ENCODE measurements around the gene PPY. TPM values are rescaled to one million over a fixed set of nuclear protein-coding genes. Genes with fewer than 3 reads are reported as not detected.

PPY gene
- total and polyA plus RNA-seq, 7 donors = not detected

GRCh38 chr17:43917016-43917347 is 25.3 kb downstream of the PPY start:
- intact Hi-C loops (cut with DNase I) = no loop called here
- peaks cover 0 to 34% (median 2%) of the 10 kb centered on the region in 3 donors for H3K27me3 ChIP-seq (ENCODE audit: insufficient read depth in 3 of 3, low read length in 2 of 3)
- no peaks in the 10 kb centered on the region for H3K9me3 ChIP-seq
- no peaks in the 10 kb centered on the region for H3K36me3 ChIP-seq (ENCODE audit: insufficient read depth in 1 of 2, low read depth in 1 of 2)
- 71 to 75% (median 75%) methylated on average over 8 of the region's 8 CpGs for WGBS, 3 donors
- DNase-seq (peak in 1 of 2 donors; percentile 0), ATAC-seq (no peak)
- TF ChIP-seq, protein P1, sequence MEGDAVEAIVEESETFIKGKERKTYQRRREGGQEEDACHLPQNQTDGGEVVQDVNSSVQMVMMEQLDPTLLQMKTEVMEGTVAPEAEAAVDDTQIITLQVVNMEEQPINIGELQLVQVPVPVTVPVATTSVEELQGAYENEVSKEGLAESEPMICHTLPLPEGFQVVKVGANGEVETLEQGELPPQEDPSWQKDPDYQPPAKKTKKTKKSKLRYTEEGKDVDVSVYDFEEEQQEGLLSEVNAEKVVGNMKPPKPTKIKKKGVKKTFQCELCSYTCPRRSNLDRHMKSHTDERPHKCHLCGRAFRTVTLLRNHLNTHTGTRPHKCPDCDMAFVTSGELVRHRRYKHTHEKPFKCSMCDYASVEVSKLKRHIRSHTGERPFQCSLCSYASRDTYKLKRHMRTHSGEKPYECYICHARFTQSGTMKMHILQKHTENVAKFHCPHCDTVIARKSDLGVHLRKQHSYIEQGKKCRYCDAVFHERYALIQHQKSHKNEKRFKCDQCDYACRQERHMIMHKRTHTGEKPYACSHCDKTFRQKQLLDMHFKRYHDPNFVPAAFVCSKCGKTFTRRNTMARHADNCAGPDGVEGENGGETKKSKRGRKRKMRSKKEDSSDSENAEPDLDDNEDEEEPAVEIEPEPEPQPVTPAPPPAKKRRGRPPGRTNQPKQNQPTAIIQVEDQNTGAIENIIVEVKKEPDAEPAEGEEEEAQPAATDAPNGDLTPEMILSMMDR (IDR thresholded peaks at IDR 0.05) = no peak
- H3K27ac ChIP-seq = no peak overlapping the region
- no peaks in the 10 kb centered on the region for H3K4me1 ChIP-seq
- H3K4me3 ChIP-seq = peak overlapping the region; percentile 44

DNA sequence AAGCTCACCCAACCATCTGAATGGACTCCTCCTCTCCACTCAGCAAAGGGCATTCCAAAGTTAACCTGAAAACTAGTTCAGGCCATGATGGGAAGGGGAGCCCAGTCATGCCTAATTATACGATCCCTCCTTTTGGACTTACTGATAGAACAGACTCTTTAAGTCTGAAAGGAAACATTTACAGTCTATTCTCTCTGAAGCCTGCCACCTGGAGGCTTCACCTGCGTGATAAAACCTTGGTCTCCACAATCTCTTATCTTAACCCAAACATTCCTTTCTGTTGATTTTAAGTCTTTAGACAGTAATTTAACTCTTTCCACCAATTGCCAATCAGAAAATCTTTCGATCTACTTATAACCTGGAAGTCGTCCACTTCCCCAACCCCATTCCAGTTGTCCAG is 25.9 kb downstream of the PPY start:
- H3K4me1 ChIP-seq = no peaks in the 10 kb centered on the region
- intact Hi-C loops (cut with DNase I) = no loop called here
- TF ChIP-seq, protein P1 (IDR thresholded peaks at IDR 0.05) = no peak
- H3K9me3 ChIP-seq = no peaks in the 10 kb centered on the region
- ATAC-seq (no peak), DNase-seq (no peak)
- no peak overlapping the region for H3K4me3 ChIP-seq
- no peak overlapping the region for H3K27ac ChIP-seq
- H3K27me3 ChIP-seq (ENCODE audit: insufficient read depth in 3 of 3, low read length in 2 of 3) = peaks cover 0 to 34% (median 2%) of the 10 kb centered on the region in 3 donors
- WGBS, 3 donors = 75 to 82% (median 77%) methylated on average over 4 of the region's 4 CpGs
- H3K36me3 ChIP-seq (ENCODE audit: insufficient read depth in 1 of 2, low read depth in 1 of 2) = no peaks in the 10 kb centered on the region

DNA sequence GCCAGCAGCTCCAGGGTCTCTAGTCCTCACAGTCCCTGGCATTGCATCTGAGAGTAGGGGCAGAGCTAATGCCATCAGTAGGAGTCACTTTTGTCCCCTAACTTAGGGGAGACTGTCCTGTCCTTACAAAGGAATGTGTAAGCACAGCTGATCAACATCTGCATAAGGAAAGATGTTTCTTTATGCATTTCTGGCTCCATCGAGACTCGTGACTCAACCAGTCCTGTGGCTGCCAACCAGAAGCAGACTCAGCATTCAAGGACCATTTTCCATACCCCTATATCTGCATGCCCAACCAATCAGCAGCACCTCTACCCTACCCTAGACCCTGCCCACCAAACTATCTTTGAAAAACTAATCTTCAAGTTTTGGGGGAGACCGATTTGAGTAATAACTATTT is 26.7 kb downstream of the PPY start:
- no peaks in the 10 kb centered on the region for H3K4me1 ChIP-seq
- ATAC-seq (no peak), DNase-seq (no peak)
- WGBS, 3 donors = 65 to 72% (median 69%) methylated on average over 3 of the region's 3 CpGs
- H3K9me3 ChIP-seq = no peaks in the 10 kb centered on the region
- no peak overlapping the region for H3K4me3 ChIP-seq
- peaks cover 0 to 34% (median 2%) of the 10 kb centered on the region in 3 donors for H3K27me3 ChIP-seq (ENCODE audit: insufficient read depth in 3 of 3, low read length in 2 of 3)
- TF ChIP-seq, protein P1 (IDR thresholded peaks at IDR 0.05) = no peak
- H3K27ac ChIP-seq = no peak overlapping the region
- intact Hi-C loops (cut with DNase I) = no loop called here
- no peaks in the 10 kb centered on the region for H3K36me3 ChIP-seq (ENCODE audit: insufficient read depth in 1 of 2, low read depth in 1 of 2)

DNA sequence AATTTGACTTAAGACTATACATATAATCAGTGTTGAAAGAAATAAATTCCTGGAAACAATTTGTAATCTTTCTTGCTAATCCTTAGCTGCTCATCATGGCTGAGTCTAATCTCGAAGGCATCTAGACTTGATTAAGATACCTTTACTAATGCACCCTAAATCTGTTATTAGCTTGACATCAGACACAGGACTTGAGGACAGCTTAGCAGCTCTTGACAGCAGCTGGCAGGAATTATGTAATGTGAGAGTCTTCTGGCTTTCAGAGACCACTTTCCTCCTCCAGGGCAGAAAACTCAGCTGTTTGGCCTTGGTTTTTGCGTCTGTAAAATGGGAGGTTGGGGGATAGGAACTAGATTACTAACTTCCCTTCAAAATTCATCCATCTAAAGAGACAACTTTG is 27.8 kb downstream of the PPY start:
- Histone ChIP-seq H3K27ac (no peak overlapping the region), H3K4me3 (no peak overlapping the region), H3K36me3 (ENCODE audit: insufficient read depth in 1 of 2, low read depth in 1 of 2) (no peaks in the 10 kb centered on the region), H3K4me1 (no peaks in the 10 kb centered on the region), H3K27me3 (ENCODE audit: insufficient read depth in 3 of 3, low read length in 2 of 3) (peaks cover 0 to 34% (median 2%) of the 10 kb centered on the region in 3 donors), H3K9me3 (no peaks in the 10 kb centered on the region)
- 29 to 33% (median 32%) methylated on average over 2 of the region's 2 CpGs for WGBS, 3 donors
- DNase-seq (no peak), ATAC-seq (no peak)
- intact Hi-C loops (cut with DNase I) = no loop called here
- TF ChIP-seq, protein P1 (IDR thresholded peaks at IDR 0.05) = no peak

GRCh38 chr17:43913584-43913983 is 28.7 kb downstream of the PPY start:
- Histone ChIP-seq H3K4me1 (no peaks in the 10 kb centered on the region), H3K27me3 (ENCODE audit: insufficient read depth in 3 of 3, low read length in 2 of 3) (peaks cover 0 to 33% (median 0%) of the 10 kb centered on the region in 3 donors), H3K9me3 (no peaks in the 10 kb centered on the region), H3K27ac (no peak overlapping the region), H3K4me3 (no peak overlapping the region), H3K36me3 (ENCODE audit: insufficient read depth in 1 of 2, low read depth in 1 of 2) (no peaks in the 10 kb centered on the region)
- no peak for ATAC-seq
- intact Hi-C loops (cut with DNase I) = no loop called here
- 59 to 75% (median 68%) methylated on average over 6 of the region's 6 CpGs for WGBS, 3 donors
- no peak for DNase-seq
- TF ChIP-seq, protein P1 (IDR thresholded peaks at IDR 0.05) = no peak
